GM21423 (cell line): ENCODE results near the gene PRKN.

Experiments
- ATAC-seq: cut with Tn5 transposase; IDR thresholded peaks from one replicate; pipeline ENCODE4 v1.9.1; 2021; ENCODE audit warnings: mild to moderate bottlenecking, moderate library complexity; ENCODE audit not compliant: unreplicated experiment

PRKN gene

GRCh38 chr6:161383951-161384350 is 1343.6 kb downstream of the PRKN start:
- ATAC-seq: no peak

DNA sequence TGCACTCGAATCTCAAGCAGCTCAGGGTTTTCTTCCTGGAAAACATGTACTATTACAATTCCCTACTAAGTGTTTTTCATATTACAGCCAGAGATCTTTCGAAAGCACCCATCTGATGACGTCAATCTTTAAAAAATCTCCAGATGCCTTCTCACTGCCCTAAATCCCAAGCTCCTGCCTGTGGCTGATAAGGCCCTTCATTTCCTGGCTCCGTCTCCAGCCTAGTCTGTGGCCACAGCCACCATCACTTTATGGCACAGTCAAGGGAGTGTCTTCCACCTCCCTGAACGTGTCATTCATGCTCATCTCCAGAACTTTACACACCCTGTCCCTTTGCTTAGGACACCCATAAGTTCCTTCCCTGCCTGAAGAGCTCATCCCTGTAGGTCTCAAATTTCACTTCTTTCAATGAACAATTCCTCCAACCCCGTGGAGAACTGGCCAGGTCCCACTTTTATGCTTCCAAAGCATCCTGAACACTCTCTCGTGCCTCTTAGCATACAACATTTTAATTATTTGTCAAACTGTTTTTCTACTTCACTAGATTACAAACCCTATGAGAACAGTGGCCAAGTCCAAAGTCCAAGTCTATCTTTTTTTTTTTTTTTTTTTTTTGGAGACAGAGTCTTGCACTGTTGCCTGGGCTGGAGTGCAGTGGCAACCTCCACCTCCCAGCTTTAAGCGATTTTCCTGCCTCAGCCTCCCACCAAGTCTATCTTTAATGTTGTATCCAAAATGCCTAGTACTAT is 1347.6 kb downstream of the PRKN start:
- ATAC-seq: no peak

- no peak for ATAC-seq
Observed at GRCh38 chr6:161378115-161378514, 1349.5 kb downstream of the PRKN start.

GRCh38 chr6:161377116-161377515 is 1350.5 kb downstream of the PRKN start:
- no peak for ATAC-seq

- ATAC-seq: no peak
Observed at GRCh38 chr6:161376367-161376766, 1351.2 kb downstream of the PRKN start.

DNA sequence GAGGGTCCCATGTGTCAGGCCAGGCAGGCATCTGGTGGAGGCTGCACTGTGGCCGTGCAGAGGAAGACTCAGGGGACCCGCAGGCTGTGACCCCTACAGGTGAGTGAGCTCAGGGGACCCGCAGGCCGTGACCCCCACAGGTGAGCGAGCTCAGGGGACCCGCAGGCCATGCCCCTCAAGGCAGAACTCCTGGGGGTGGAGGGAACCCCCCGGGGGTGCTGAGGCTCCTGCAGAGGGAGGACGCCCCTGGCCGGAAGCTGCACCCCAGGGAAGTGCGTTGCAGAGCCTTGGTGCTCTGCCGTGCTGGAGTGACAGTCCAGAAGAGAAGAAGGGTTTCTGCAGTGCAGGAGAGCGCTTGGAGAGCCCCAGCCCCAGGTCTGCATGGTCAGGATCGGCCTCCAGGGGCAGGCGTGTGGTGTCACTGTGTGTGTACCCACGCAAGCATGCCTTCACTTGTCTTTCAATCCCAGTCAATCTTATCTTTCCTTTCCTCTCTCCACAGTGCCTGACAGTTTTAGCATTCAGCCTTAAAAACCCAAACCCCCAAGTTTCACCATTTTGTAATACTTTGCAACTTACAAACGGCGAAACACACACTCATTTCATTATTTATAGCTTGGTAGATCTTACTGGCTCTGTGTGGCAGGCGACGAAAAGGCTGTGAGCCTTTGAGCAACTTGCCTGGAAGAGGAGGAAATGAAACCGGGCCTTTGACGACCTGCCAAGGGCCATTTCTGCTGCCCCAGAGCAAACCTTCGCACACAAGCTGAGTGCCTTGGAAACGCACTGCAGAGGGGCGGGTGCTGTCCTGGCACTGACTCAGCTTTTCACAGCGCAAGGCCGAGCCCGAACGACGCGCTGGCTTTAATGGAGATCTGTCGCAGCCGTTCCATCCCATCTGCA is 1352.3 kb downstream of the PRKN start:
- ATAC-seq: no peak

- no peak for ATAC-seq
Observed at GRCh38 chr6:161373905-161374451, 1353.6 kb downstream of the PRKN start.

DNA sequence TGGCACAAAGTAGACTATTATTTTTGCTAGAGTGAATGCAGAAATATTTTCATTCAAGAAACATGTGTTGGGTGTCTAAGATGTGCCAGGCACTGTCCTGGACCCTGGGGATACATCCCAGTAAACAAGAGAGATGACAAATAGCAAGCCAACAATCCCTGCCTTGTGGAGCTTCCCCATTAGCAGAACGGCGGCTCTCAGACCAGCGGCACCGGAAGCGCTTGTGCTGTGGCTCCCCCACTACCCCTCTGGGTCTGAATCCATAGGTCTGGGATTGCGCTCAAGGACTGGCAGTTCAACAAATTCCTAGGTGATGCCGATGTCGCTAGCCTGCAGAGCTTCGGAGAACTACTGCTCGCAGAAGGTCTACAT is 1355.2 kb downstream of the PRKN start:
- no peak for ATAC-seq

DNA sequence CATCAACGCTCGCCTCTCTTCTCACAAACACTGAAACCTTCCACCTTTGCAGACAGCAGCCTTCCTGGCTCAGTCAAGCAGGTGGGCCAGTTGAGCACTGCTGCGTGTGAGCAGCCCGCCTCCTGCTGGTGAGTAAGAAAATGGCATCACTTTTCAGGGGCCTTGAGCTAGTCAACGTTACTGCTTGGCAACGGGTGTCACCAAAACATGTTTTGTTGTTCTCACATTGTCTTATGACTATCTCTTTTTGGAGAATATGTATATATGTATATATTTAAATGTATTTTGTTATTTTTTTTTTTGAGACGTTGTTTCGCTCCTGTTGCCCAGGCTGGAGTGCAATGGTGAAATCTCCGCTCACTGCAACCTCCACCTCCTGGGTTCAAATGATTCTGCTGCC is 1356.7 kb downstream of the PRKN start:
- peak; percentile 89 for ATAC-seq

DNA sequence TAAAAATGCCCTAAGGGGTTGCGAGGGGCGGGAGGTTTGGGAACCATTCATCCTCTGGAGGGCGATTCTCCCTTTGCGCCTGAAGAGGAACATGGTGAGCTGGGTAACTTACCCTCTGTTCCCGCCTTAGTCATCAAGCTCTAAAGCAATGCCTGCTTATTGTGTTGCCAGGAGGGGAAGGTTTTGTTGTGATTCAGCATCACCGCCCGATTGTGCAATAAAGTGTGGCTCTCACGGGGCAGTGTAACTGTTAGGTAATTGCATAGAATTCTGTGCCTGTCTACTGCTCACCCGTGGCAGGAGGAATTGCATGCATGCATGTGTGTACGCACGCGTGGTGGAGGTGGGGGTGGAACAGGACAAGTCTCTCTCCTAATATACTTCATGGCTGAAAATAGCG is 1358.2 kb downstream of the PRKN start:
- no peak for ATAC-seq

DNA sequence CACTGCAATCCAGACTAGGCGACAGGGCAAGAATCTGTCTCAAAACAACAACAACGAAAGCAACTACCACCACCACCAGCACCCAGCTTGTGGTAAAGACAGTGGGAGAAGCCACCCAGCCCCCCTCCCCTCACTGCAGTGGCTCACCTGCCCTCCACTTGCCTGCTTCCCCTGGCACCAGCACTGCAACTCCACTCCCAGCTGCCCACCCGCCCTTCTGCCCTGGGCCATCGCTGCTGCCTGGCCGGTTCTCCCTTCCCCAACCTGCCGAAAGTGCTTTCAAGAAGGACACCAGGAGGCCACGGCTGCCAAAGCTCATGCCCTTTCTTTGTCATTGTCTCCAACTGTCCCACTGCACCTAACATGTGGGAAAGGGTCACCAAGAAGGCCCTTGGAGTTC is 1359.1 kb downstream of the PRKN start:
- ATAC-seq: no peak

DNA sequence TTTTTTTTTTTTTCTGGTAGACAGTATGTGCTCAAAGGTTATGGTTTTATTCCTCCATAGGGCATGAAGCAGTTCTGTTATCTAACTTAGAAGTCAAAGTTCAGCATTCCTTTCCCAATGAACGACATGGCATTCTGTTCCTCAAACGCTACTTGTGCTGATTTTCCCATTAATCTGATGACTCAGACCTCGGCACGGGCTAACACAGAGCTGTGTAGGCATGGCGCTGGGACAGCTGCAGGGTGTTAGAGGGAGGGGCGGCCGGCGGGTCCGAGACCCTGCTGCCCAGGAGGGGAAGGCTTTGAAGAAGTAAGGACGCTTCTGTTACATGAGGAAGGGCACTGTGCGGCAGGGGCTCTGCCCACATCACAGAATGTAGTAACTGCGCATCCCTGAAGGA is 1360.1 kb downstream of the PRKN start:
- ATAC-seq: no peak

DNA sequence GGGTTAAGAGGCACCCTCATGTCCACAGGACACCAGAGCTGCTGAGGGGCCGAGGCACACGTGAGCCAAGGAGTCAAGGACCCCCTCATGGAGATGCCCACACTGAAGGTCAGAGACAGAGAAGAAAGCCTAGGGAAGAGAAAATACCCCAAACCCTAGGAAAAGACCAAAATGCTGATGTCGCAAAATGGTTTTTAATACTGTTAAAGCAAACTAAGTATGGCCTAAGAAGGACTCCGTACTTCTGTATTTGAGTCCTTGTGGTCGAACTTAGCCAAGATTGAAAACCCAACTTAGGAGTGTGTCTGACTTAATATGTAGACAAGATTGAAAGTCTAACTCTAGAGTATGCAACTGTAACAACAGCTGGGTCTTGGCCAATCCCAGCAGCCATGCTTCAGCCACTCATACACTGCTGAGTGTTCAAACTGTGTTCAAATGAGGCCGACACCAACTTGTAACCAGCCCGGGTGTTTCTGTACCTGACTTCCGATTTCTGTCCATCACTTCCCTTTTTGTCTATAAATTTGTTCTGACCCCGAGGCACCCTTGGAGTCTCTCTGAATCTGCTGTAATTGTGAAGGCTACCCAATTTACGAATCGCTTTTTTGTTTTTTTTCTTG is 1361.2 kb downstream of the PRKN start:
- no peak for ATAC-seq

GRCh38 chr6:161365633-161366032 is 1361.9 kb downstream of the PRKN start:
- ATAC-seq: no peak

DNA sequence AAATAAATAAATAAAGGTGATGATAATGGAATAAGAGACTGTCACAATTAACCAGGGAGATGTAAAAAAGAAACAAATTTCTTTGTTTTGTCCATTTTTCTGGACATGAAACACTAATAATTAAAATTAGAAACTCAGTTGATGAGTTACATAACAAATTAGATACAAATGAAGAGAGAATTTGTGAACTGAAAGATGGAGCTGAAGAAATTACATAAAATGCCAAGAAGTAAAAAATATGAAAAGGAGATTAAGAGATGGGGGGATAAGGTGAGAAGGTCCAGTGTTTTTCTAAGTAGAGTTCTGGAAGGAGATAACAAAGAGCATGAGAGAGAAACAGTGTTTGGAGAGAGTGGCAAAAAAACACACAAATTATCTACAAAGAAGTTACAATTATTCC is 1364.3 kb downstream of the PRKN start:
- no peak for ATAC-seq

GRCh38 chr6:161362266-161362665 is 1365.3 kb downstream of the PRKN start:
- ATAC-seq: no peak

DNA sequence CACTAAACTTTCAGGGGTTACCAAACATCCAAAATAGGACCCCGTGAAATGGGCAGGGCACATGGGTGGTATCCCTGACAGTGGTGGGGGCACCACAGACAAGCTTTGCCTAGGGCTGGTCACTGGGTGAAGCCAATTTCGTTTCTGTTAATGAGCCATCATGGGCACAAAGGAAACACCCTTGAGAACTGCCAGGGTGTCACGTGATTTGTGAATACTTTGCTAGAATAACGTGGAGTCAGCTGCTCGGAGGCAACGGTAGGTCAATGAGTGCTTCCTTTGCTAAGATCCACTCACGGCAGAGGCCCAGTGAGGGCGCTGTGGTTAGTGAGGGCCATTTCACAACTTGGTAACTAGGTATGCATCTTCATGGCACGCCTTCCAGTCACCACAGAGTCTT is 1366.0 kb downstream of the PRKN start:
- ATAC-seq: no peak

GRCh38 chr6:161360520-161360919 is 1367.0 kb downstream of the PRKN start:
- no peak for ATAC-seq

DNA sequence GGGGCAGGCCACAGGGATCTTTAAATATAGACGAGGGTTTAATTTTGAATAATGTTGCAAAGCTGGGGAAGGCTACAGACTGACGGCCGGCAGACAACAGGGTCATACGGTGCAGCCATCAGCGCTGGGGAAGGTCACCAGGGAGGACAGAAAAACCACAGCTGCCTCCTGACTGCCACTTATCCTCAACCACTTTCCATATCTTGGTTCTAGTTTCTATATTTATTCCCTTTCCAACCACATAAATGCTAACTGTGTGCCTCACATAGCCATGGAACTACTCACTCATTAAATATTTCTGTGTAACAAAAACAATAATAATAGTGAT is 1368.0 kb downstream of the PRKN start:
- ATAC-seq: no peak

GRCh38 chr6:161356167-161356854 is 1371.3 kb downstream of the PRKN start:
- ATAC-seq: no peak

DNA sequence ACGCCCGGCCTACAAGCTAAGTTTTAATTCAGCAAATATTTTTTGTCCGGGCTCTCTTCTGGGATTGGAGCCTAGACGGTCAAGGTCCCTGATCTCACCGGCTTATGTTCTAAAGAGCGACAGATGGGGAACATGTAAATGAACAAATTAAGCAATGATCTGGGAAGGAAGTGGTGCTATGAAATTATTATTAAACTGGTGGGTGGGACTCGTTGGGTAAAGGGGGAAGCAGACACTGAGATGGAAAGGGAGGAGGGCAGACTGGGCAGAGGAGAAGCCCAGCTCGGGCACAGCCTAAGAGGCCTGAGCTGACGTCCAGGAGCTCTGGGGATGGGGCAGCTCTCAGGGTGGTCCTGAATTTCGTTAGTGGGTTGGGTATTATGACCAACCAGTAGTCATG is 1371.9 kb downstream of the PRKN start:
- no peak for ATAC-seq
